ENCODE data around the gene LRRC66.

DNA sequence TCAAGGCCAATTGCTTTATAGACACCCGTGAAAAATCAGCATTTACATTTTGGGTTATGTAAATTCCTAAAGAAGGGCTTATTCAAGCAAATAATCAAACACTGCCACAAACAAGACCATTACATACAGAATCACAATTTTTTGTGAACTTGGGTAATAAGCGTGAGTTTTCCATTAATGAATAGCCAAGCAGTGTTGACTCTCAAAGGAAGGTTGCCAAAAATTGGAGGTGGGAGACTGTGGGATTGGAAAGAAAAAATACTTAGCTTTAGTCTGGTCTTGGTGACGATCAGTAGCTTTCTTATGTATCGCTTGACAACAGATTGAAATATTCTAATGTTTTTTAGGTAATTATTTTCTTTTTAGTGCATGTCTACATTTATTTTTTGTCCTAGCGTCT lies 20.9 kb downstream of the LRRC66 start:
- no peak for TF ChIP-seq SP1 (IDR thresholded peaks at IDR 0.05)
- TF ChIP-seq TARDBP (IDR thresholded peaks at IDR 0.05) = no peak
- no peak for TF ChIP-seq ARNT (IDR thresholded peaks at IDR 0.05)

Measured in HEK293T (cell line).